ENCODE data around the gene ACTL10.

Gene ACTL10

DNA sequence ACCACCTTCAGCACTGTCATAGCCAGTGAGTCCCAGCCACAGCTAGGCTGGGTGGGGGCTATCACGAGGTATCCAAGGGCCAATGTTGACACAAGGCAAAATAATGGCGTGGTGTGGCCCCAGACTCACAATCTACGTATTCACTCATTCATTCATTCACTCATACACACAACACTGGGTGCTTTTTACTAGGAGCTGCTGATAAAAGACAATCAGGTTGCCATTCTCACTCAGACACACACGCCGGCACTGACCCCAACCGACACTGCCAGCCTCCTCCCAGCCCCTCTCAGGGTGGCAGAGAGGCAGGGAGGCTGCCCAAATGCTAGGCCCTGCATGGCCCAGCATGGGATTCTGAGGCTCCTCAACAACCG lies 6.1 kb upstream of the ACTL10 start:
- Histone ChIP-seq H3K18ac (ENCODE audit: low read depth in 1 of 2, low read length in 2 of 2) (no peak overlapping the region), H3K4ac (ENCODE audit: low read depth in 1 of 2, low read length in 2 of 2) (no peak overlapping the region), H3K14ac (ENCODE audit: low read length in 2 of 2) (no peak overlapping the region), H3K27ac (ENCODE audit: low read length, poor library complexity, severe bottlenecking) (no peak overlapping the region), H4K8ac (ENCODE audit: low read length) (no peak overlapping the region), H3K9me3 (ENCODE audit: control insufficient read depth, low read length) (no peaks in the 10 kb centered on the region), H3K36me3 (ENCODE audit: control insufficient read depth in 1 of 2, insufficient read depth in 2 of 2, low read depth in 1 of 2, low read length in 2 of 2) (peaks cover 15 to 62% of the 10 kb centered on the region in 2 experiments), H2BK5ac (ENCODE audit: low read depth, low read length, poor library complexity, severe bottlenecking) (no peak overlapping the region), H3K79me1 (replicated peaks; ENCODE audit: low read length, poor library complexity, severe bottlenecking) (peaks cover 25% of the 10 kb centered on the region), H3K4me3 (ENCODE audit: insufficient read depth in 1 of 2, low read depth in 1 of 2, low read length in 2 of 2) (no peak overlapping the region), H4K91ac (ENCODE audit: low read length) (no peak overlapping the region), H2AFZ (ENCODE audit: low read depth, low read length) (no peak overlapping the region), H3K9ac (ENCODE audit: low read length) (no peak overlapping the region), H2AK5ac (ENCODE audit: low read length, severe bottlenecking) (no peak overlapping the region), H3K4me1 (ENCODE audit: control insufficient read depth, insufficient read depth, low read depth, low read length) (peaks cover 28% of the 10 kb centered on the region), H3K4me2 (ENCODE audit: low read length, poor library complexity, severe bottlenecking) (no peak overlapping the region), H2BK120ac (ENCODE audit: low read depth, low read length) (no peak overlapping the region), H2BK12ac (ENCODE audit: low read length in 2 of 2) (no peak overlapping the region), H2BK15ac (ENCODE audit: low read depth, poor library complexity, severe bottlenecking) (no peak overlapping the region), H3K23ac (ENCODE audit: low read length in 2 of 2) (no peak overlapping the region), H3K27me3 (ENCODE audit: control insufficient read depth in 1 of 2, insufficient read depth in 1 of 2, low read length in 2 of 2) (no peaks in the 10 kb centered on the region)
- WGBS = 93% methylated on average over 7 of the region's 7 CpGs
- DNase-seq = no peak

DNA sequence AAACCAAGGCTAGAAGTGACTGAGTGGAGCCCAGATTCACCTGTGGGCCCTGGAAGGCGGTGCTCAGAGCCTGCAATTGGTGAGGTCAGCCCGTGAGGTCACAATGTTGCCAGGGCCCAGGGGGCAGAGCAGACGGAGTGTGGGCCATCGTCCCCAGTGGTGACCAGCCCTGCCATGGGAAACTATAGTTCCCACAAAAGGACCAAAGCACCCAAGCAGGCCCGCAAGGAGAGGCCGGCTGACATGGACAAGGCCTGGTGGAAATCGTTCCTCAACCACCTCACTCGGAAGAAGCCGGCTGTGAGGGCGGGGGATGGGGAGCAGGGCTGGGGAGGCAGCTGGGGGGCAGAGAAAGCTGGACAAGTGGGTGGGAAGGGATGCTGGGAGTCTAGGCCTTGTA lies 4.6 kb upstream of the ACTL10 start, which contains the start of gene C20orf144:
C20orf144 (plus strand) TSS at position 156 of the 400 bp plus-strand sequence; CDS start at position 175, 19 bp downstream.
- Histone ChIP-seq H3K27ac (ENCODE audit: low read length, poor library complexity, severe bottlenecking) (peak within 1 kb of the TSS; percentile 47), H3K4me2 (ENCODE audit: low read length, poor library complexity, severe bottlenecking) (peak within 1 kb of the TSS; percentile 92), H3K36me3 (ENCODE audit: control insufficient read depth in 1 of 2, insufficient read depth in 2 of 2, low read depth in 1 of 2, low read length in 2 of 2) (peaks cover 15 to 59% of the 10 kb centered on the region in 2 experiments), H4K8ac (ENCODE audit: low read length) (peak within 1 kb of the TSS; percentile 96), H3K4ac (ENCODE audit: low read depth in 1 of 2, low read length in 2 of 2) (peak within 1 kb of the TSS; percentile 15 to 93), H3K4me1 (ENCODE audit: control insufficient read depth, insufficient read depth, low read depth, low read length) (peaks cover 31% of the 10 kb centered on the region), H3K9me3 (ENCODE audit: control insufficient read depth, low read length) (no peaks in the 10 kb centered on the region), H3K14ac (ENCODE audit: low read length in 2 of 2) (peak within 1 kb of the TSS in 1 of 2 experiments; percentile 99), H3K18ac (ENCODE audit: low read depth in 1 of 2, low read length in 2 of 2) (peak within 1 kb of the TSS; percentile 59 to 99), H4K91ac (ENCODE audit: low read length) (peak within 1 kb of the TSS; percentile 73), H2BK15ac (ENCODE audit: low read depth, poor library complexity, severe bottlenecking) (no peak within 1 kb of the TSS), H3K27me3 (ENCODE audit: control insufficient read depth in 1 of 2, insufficient read depth in 1 of 2, low read length in 2 of 2) (no peaks in the 10 kb centered on the region), H3K79me1 (replicated peaks; ENCODE audit: low read length, poor library complexity, severe bottlenecking) (peaks cover 32% of the 10 kb centered on the region), H2BK120ac (ENCODE audit: low read depth, low read length) (peak within 1 kb of the TSS; percentile 96), H2BK12ac (ENCODE audit: low read length in 2 of 2) (peak within 1 kb of the TSS in 1 of 2 experiments; percentile 90), H2BK5ac (ENCODE audit: low read depth, low read length, poor library complexity, severe bottlenecking) (no peak within 1 kb of the TSS), H3K9ac (ENCODE audit: low read length) (peak within 1 kb of the TSS; percentile 94), H3K4me3 (ENCODE audit: insufficient read depth in 1 of 2, low read depth in 1 of 2, low read length in 2 of 2) (peak within 1 kb of the TSS; percentile 78 to 88), H2AFZ (ENCODE audit: low read depth, low read length) (no peak within 1 kb of the TSS), H2AK5ac (ENCODE audit: low read length, severe bottlenecking) (peak within 1 kb of the TSS; percentile 4), H3K23ac (ENCODE audit: low read length in 2 of 2) (peak within 1 kb of the TSS in 1 of 2 experiments; percentile 52)
- DNase-seq = no peak
- 92% methylated on average over 8 of the region's 10 CpGs for WGBS

DNA sequence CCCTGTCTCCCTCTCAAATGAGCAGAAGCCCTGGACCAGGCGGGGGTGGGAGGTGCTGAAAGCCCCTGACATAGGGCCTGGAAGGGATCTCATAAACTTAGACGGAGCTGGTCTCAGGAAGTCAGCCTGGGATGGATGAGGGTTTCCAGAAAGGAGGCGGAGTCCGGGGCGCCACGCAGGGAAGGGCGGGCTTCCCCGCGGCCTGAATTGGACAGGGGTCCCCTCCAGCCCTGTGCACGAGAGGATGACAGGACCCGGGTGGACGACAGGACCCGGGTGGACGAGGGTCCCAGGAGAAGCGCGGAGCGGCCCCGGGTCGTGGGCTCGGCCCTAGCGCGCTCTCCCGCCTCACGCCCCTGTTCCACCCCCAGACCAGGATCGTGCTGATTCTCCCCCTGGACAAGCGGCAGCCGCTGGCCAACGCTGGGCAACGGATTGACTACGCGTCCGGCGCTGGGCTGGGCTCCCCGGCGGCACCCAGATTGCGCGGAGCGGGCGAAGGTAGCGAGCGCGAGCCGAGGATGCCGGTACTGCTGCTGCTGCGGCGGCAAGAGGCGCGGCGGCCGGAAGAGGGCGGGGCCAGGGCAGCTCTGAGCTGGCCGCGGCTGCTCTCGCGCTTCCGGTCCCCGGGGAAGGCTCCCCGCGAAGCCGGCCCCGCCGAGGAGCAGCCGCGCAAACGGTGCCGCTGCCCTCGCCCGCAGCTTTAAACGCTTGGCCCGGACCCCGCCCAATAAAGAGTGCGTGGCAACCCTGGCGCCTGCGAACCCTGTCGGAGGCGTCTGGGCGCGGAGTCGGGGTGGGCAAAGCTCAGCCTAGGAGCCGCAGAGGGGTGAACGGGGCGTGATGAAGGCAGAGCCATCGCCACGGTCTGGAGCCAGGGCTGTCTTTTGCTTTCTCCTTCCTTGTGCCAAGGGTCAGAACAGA lies 3.3 kb upstream of the ACTL10 start:
- Histone ChIP-seq H3K4me3 (ENCODE audit: insufficient read depth in 1 of 2, low read depth in 1 of 2, low read length in 2 of 2) (peak overlapping the region; percentile 78 to 88), H3K4me2 (ENCODE audit: low read length, poor library complexity, severe bottlenecking) (peak overlapping the region; percentile 92), H2BK120ac (ENCODE audit: low read depth, low read length) (peak overlapping the region; percentile 96), H3K36me3 (ENCODE audit: control insufficient read depth in 1 of 2, insufficient read depth in 2 of 2, low read depth in 1 of 2, low read length in 2 of 2) (peaks cover 9 to 59% of the 10 kb centered on the region in 2 experiments), H3K27me3 (ENCODE audit: control insufficient read depth in 1 of 2, insufficient read depth in 1 of 2, low read length in 2 of 2) (no peaks in the 10 kb centered on the region), H4K91ac (ENCODE audit: low read length) (peak overlapping the region; percentile 73), H2AK5ac (ENCODE audit: low read length, severe bottlenecking) (peak overlapping the region; percentile 57), H2AFZ (ENCODE audit: low read depth, low read length) (peak overlapping the region; percentile 90), H3K14ac (ENCODE audit: low read length in 2 of 2) (peak overlapping the region; percentile 28 to 99), H2BK5ac (ENCODE audit: low read depth, low read length, poor library complexity, severe bottlenecking) (peak overlapping the region; percentile 8), H3K79me1 (replicated peaks; ENCODE audit: low read length, poor library complexity, severe bottlenecking) (peaks cover 39% of the 10 kb centered on the region), H3K9me3 (ENCODE audit: control insufficient read depth, low read length) (no peaks in the 10 kb centered on the region), H2BK12ac (ENCODE audit: low read length in 2 of 2) (peak overlapping the region in 1 of 2 experiments; percentile 68), H3K18ac (ENCODE audit: low read depth in 1 of 2, low read length in 2 of 2) (peak overlapping the region; percentile 81 to 99), H2BK15ac (ENCODE audit: low read depth, poor library complexity, severe bottlenecking) (peak overlapping the region; percentile 92), H4K8ac (ENCODE audit: low read length) (peak overlapping the region; percentile 96), H3K4ac (ENCODE audit: low read depth in 1 of 2, low read length in 2 of 2) (peak overlapping the region; percentile 79 to 99), H3K9ac (ENCODE audit: low read length) (peak overlapping the region; percentile 94), H3K27ac (ENCODE audit: low read length, poor library complexity, severe bottlenecking) (peak overlapping the region; percentile 84), H3K4me1 (ENCODE audit: control insufficient read depth, insufficient read depth, low read depth, low read length) (peaks cover 33% of the 10 kb centered on the region), H3K23ac (ENCODE audit: low read length in 2 of 2) (peak overlapping the region in 1 of 2 experiments; percentile 92)
- DNase-seq = peak; percentile 73
- WGBS = under 1% methylated on average over 73 of the region's 84 CpGs

All from mesenchymal stem cell (in vitro differentiated cells and primary cell).